Measurements from ENCODE around the gene SLC7A7. TPM values are rescaled to one million over a fixed set of nuclear protein-coding genes. Genes with fewer than 3 reads are reported as not detected.
"Not testable (repeated sequence)": the region's sequence is repeated elsewhere in the genome, so short reads cannot be mapped to it uniquely, and the experiment has no call there.

The SLC7A7 gene
- total and polyA plus RNA-seq, 2 donors = 9.3 to 12.8 TPM

DNA sequence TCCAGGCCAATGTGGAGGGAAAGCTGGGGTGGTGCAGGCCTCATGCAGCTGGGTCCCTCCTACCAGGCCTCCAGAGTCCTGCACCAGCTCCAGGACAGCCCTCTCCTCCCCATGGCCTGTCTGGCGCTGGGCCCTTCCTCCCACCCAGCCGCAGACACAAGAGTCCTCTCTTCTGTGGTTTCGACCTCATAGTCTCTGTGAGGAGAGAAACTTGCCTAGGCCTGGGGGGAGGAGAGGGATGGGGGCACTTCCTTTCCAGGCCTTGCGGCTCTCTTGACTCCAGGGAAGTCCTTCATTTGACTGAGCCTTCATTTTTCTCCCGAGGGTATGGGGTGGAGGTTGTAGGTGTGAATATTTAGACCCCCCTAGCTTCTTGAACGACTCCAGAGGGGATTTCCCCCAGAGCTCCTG, 23.4 kb upstream of the SLC7A7 start:
- no peaks in the 10 kb centered on the region for H3K4me1 ChIP-seq (ENCODE audit: insufficient read depth)
- H3K36me3 ChIP-seq (ENCODE audit: insufficient read depth) = peaks cover 8% of the 10 kb centered on the region
- H3K4me3 ChIP-seq (ENCODE audit: low read depth, low read length) = peak overlapping the region; percentile 90
- H3K27ac ChIP-seq (ENCODE audit: low read depth) = peak overlapping the region; percentile 95
- no peak for DNase-seq (ENCODE audit: extremely low spot score)
- 4% methylated on average over 6 of the region's 6 CpGs for WGBS

DNA sequence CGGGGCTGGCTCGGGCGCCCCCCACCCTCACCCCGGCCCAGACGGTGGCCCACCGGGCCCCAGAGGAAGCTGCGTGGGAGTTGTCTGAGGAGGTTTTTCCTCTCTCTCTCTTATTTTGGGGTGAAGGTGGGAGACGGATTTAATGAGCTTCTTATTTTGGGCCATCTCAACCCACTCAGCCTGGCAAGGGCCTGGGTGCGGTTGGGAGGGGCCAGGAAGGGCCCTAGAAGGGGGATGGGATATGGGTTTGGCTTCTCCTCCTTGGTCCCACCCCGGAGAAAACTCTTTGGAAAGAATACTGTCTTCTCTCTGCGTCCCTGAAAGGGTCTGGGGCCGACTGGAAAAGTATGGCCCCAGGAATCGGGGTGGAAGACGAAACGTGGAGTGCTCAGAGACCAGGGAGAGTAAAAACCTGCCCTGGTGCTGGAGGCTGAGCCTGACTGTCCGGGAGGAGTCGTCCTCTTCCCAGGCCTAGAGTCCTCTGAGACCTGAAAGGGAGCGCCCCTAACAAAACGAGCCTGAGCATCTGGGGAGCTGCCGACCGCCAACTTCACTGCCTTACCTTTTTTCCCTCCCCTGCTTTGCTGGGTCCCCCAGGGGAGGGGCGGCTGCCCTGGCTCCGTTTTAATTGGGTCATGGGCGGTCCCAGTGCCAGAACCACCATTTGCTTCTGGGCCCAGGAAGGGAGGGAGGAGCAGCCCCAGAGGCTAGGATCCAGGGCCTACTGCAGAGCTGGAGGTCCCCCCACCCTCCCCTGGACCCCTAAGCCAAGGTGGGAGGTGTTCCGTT, 22.7 kb upstream of the SLC7A7 start:
- DNase-seq (ENCODE audit: extremely low spot score) = no peak
- peak overlapping the region; percentile 95 for H3K27ac ChIP-seq (ENCODE audit: low read depth)
- H3K36me3 ChIP-seq (ENCODE audit: insufficient read depth) = peaks cover 3% of the 10 kb centered on the region
- 10% methylated on average over 25 of the region's 25 CpGs for WGBS
- peak overlapping the region; percentile 90 for H3K4me3 ChIP-seq (ENCODE audit: low read depth, low read length)
- no peaks in the 10 kb centered on the region for H3K4me1 ChIP-seq (ENCODE audit: insufficient read depth)

DNA sequence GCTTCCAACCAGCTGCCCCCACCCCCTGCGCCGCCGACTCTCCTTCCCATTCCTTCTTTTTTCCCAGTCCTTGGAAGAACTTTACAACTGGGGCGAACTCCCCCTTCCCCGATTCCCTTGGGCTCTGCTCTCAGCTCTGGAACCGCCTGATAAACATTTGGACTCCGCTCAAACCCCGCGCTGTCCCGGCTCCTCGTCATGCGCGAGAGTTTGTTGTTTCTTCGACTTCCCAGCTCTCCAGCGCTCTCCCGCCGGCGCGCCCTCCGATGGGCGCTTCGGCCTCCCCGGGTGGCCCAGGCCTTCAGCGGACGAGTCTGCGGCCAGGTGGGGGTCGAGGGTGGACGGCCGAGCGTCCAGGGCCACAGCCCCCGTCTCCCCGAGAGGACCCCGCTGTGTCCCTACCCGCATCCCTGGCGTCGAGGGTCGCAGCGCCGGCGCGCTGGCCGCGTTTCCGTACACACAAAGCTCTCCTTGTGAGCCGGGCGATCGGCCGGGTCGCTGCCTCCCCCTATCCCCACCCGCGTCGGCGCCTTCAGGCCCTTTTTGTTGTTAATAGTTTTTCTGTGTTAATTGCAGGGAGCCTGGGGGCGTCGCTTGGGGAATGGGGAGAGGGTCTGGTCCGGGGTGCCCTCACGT, 22.0 kb upstream of the SLC7A7 start:
- WGBS = under 1% methylated on average over 57 of the region's 57 CpGs
- H3K36me3 ChIP-seq (ENCODE audit: insufficient read depth) = peaks cover 3% of the 10 kb centered on the region
- peak overlapping the region; percentile 95 for H3K27ac ChIP-seq (ENCODE audit: low read depth)
- peak overlapping the region; percentile 90 for H3K4me3 ChIP-seq (ENCODE audit: low read depth, low read length)
- DNase-seq (ENCODE audit: extremely low spot score) = no peak
- H3K4me1 ChIP-seq (ENCODE audit: insufficient read depth) = no peaks in the 10 kb centered on the region

DNA sequence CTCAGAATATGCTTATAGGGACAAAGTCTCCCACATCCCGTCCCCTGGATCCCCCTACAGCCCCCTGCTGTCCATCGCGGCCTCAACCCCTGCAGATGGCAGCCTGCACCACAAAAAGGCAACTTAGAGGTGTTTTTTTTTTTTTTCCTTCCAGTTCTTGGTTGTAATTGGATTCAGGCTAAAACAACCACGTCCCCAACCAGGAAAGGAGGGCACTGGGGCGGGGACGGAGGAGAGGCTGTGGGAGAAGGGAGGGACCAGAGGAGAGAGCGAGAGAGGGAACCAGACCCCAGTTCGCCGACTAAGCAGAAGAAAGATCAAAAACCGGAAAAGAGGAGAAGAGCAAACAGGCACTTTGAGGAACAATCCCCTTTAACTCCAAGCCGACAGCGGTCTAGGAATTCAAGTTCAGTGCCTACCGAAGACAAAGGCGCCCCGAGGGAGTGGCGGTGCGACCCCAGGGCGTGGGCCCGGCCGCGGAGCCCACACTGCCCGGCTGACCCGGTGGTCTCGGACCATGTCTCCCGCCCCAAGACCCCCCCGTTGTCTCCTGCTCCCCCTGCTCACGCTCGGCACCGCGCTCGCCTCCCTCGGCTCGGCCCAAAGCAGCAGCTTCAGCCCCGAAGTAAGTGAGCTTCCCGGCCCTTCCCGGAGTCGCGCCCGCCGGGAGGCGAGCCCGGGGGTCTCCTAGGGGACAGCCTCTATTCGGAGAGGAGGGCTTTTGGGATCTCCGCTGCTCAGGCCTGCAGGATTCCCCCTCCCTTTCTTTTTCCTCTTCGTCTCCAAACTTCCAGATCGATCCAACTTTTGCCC, 21.3 kb upstream of the SLC7A7 start, which contains the start of gene MMP14:
TSS of gene MMP14 (plus strand) at position 285 of the 813 bp plus-strand sequence. CDS start at position 518, 233 bp downstream.
- DNase-seq (ENCODE audit: extremely low spot score) = peak; percentile 81
- 2% methylated on average over 46 of the region's 46 CpGs for WGBS

DNA sequence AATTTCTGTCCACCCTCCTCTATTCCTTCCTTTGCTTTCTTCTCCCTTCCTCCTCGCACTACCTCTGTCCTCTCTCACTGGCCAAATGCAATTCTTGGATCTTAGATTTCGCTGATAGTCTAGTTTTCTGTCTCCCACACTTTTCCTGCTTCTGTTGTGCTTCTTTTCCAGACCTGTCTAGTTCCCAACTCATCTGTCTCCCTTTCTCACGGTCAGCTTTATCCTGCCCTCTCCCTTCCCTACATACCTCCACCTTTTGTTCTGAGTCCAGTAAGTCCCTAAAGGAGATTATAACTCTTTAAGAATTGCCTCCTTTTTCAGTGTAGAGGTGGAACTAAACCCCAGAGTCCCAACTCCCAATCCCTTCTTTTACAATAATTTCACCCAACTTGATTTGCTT, 20.3 kb upstream of the SLC7A7 start:
- H3K4me1 ChIP-seq (ENCODE audit: insufficient read depth) = no peaks in the 10 kb centered on the region
- 78% methylated on average over 3 of the region's 3 CpGs for WGBS
- H3K4me3 ChIP-seq (ENCODE audit: low read depth, low read length) = no peak overlapping the region
- no peaks in the 10 kb centered on the region for H3K36me3 ChIP-seq (ENCODE audit: insufficient read depth)
- no peak overlapping the region for H3K27ac ChIP-seq (ENCODE audit: low read depth)
- DNase-seq (ENCODE audit: extremely low spot score) = no peak

More for the DNA sequence above, 21.3 kb upstream of the SLC7A7 start, which contains the start of gene MMP14:
- Histone ChIP-seq H3K27ac (ENCODE audit: low read depth) (peak within 1 kb of the TSS; percentile 95), H3K4me1 (ENCODE audit: insufficient read depth) (no peaks in the 10 kb centered on the region), H3K36me3 (ENCODE audit: insufficient read depth) (peaks cover 3% of the 10 kb centered on the region), H3K4me3 (ENCODE audit: low read depth, low read length) (peak within 1 kb of the TSS; percentile 90)

DNA sequence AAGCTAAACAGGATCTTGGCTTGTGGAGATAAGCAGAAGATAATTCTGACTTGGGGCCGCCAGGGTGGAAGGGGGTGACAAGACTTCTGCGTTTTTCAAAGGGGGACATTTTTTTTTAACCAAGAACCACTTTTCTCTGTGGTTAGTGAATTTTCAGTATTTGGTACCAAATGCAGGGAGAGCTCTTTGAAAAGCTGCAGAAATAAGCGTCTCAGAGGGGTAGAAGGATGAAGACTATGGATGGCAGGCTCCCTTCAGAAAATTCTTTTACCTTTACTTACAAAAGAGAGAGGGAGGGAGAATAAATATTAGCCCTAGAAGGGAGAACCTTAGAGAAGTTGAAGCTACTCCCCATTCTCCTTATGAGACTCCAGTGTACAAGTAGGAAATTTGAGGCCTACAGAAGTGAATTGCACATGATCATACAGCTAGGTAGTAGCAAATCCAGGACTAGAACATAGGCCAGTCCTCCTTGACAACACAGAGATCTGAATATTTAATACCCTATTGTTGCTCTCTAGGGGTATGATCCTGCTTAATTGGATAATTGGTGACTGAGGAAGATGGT, 15.3 kb upstream of the SLC7A7 start:
- 20% methylated on average over 3 of the region's 3 CpGs for WGBS
- H3K27ac ChIP-seq (ENCODE audit: low read depth) = no peak overlapping the region

DNA sequence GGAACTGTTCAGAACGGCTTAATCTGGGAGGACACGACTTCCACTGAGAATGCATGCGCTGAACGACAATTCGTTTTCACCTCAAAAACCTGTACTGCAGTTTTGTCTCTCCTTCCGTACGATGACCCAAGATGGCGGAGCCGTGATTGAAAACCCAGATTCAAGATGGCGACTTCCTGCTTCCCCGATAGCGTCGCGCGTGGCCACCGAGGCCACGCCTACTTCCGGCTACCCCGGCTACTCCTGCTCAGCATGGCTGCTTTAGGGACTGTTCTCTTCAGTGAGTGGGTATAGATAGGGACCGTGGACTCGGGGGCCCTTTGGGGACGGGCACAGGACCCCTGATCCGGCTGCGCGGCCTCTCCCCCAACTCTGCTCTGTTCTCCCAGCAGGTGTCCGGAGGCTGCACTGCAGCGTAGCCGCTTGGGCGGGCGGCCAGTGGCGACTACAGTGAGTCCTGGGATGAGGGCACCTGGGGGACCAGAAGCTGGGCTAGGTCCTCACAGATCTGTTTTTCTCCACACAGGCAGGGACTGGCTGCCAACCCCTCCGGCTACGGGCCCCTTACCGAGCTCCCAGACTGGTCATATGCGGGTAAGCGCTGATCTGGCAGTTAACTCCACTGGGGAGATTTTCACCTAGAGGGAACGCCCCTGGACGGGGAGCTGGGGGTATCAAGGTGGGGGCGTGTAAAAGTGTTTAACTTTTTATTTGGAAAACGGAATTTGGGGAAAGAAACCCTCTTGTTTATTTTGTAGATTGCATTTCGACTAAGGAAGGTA, 14.6 kb upstream of the SLC7A7 start, which contains the start of gene MRPL52:
TSS of gene MRPL52 (plus strand) at position 227 of the 782 bp plus-strand sequence. CDS start at position 253, 26 bp downstream.
- H3K27ac ChIP-seq (ENCODE audit: low read depth) = no peak within 1 kb of the TSS
- no peaks in the 10 kb centered on the region for H3K4me1 ChIP-seq (ENCODE audit: insufficient read depth)
- DNase-seq (ENCODE audit: extremely low spot score) = peak; percentile 77
- peak within 1 kb of the TSS; percentile 73 for H3K4me3 ChIP-seq (ENCODE audit: low read depth, low read length)
- no peaks in the 10 kb centered on the region for H3K36me3 ChIP-seq (ENCODE audit: insufficient read depth)
- under 1% methylated on average over 41 of the region's 41 CpGs for WGBS

More for the DNA sequence above, 15.3 kb upstream of the SLC7A7 start:
- H3K4me1 ChIP-seq (ENCODE audit: insufficient read depth) = no peaks in the 10 kb centered on the region
- DNase-seq (ENCODE audit: extremely low spot score) = no peak
- no peaks in the 10 kb centered on the region for H3K36me3 ChIP-seq (ENCODE audit: insufficient read depth)
- peak overlapping the region; percentile 73 for H3K4me3 ChIP-seq (ENCODE audit: low read depth, low read length)

DNA sequence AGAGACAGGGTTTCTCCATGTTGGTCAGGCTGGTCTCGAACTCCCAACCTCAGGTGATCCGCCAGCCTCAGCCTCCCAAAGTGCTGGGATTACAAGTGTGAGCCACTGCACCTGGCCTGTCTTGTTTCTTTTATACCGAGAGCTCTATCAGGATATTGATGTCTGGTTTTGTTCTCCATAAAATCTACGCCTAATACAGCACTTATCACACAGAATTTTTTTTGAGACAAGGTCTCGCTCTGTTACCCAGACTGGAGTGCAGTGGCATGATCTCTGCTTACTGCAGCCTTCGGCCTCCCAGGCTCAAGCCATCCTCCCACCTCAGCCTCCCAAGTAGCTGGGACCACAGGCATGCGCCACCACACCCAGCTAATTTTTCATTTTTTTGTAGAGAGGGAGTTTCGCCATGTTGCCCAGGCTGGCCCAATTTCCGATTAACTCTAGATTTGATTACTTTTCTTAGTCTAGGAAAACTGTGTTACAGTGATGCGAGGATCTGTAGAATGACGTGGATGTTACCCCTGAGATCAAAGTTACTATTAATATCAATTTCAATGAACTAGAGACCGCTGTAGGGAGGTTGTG, 13.9 kb upstream of the SLC7A7 start:
- H3K27ac ChIP-seq (ENCODE audit: low read depth); H3K4me3 ChIP-seq (ENCODE audit: low read depth, low read length); H3K36me3 ChIP-seq (ENCODE audit: insufficient read depth); H3K4me1 ChIP-seq (ENCODE audit: insufficient read depth); DNase-seq (ENCODE audit: extremely low spot score): not testable (repeated sequence)
- WGBS = 80% methylated on average over 12 of the region's 12 CpGs

DNA sequence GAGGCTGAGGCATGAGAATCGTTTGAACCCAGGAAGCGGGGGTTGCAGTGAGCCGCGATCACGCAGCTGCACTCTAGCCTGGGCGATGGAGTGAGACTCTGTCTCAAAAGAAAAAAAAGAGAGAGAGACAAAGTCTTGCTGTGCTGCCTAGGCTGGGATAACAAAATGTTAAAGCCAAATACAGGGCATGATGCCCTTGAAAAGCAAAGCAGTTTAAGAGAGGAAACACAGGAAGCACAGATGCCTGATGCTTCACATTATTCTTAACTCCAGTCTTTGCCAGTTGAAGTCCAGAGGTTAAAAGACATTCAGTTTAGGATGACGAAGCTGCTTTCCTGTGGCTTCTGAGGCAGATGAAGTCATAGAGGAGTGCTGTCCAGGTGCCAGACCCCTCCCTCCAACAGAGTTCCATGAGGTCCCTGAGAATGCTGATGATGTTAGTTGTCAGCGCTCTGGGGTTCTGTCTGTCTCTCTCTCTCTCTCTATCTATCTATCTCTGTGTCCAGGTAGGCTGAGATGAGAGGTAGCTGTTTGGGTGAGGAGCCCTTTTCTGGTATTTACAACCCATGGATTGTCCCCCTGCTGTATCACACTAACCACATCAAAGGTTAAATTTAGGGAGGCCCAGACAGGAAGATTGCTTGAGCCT, 9.6 kb upstream of the SLC7A7 start:
- Histone ChIP-seq H3K4me3 (ENCODE audit: low read depth, low read length) (no peak overlapping the region), H3K4me1 (ENCODE audit: insufficient read depth) (no peaks in the 10 kb centered on the region), H3K27ac (ENCODE audit: low read depth) (no peak overlapping the region), H3K36me3 (ENCODE audit: insufficient read depth) (no peaks in the 10 kb centered on the region)
- WGBS = 50% methylated on average over 8 of the region's 8 CpGs
- no peak for DNase-seq (ENCODE audit: extremely low spot score)

DNA sequence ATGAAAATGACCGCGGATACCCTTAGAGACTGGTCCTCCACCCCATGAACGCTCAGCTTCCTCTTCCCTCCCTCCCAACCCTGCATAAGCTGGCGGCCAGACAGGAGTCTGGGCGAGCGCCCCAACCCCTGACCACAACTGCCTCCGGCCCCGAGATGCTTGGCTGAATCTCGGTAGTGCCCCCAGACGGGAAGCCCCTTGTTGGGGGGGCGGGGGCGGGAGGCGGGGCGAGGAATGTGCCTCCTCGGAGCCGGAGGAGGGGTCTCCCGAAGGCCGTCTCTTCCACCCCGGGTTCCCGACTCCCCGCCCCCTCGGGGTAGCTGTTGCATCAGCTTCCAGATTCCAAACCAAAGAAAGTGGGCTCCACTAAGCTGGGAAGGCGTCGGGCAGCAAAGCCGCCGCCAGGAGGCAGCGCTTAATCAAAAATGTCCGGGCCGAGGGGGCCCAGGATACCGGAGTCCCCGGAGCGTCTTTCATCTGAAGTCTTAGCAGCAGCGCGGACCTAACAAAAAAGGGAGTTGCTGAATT, 7.4 kb upstream of the SLC7A7 start:
- peak overlapping the region; percentile 42 for H3K27ac ChIP-seq (ENCODE audit: low read depth)
- under 1% methylated on average over 34 of the region's 34 CpGs for WGBS

DNA sequence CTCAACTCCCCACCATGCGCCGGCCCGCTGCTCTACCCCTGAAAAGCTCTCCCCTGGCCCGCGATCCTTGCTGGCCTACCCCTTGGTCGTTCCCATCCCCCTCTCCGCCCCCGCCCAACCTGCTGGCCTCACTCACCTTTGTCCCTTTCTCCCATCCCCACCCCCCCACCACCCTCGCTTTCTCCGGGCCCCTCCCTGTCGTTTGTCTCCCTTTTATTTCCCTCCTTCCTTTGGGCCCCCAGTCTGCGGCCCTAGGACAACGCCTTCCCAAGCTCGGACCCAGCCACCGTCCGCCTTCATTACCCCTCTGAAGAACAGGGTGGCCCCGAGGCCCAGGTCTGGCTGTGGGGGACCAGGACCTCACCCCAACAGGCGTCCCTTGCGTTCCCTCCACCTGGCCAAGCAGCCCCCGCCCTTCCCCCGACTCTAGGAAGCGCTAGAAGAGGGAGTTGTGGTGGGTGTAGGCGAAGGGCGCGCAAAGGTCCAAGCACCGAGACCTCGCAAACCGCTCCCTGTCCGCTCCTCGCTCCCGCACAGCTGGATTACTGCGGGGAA, 6.9 kb upstream of the SLC7A7 start:
- peak overlapping the region; percentile 42 for H3K27ac ChIP-seq (ENCODE audit: low read depth)
- peak overlapping the region; percentile 33 for H3K4me3 ChIP-seq (ENCODE audit: low read depth, low read length)
- H3K36me3 ChIP-seq (ENCODE audit: insufficient read depth) = no peaks in the 10 kb centered on the region
- no peak for DNase-seq (ENCODE audit: extremely low spot score)
- H3K4me1 ChIP-seq (ENCODE audit: insufficient read depth) = no peaks in the 10 kb centered on the region
- 53% methylated on average over 32 of the region's 32 CpGs for WGBS

More for the DNA sequence above, 7.4 kb upstream of the SLC7A7 start:
- Histone ChIP-seq H3K4me1 (ENCODE audit: insufficient read depth) (no peaks in the 10 kb centered on the region), H3K4me3 (ENCODE audit: low read depth, low read length) (peak overlapping the region; percentile 33), H3K36me3 (ENCODE audit: insufficient read depth) (no peaks in the 10 kb centered on the region)
- DNase-seq (ENCODE audit: extremely low spot score) = peak; percentile 70

Measured in urinary bladder (tissue), 4 donors.